NCI-H524 treated with DMSO at 0.1 percent for 48 hours (cell line): ENCODE measurements around the gene SLC25A26.
"Not testable (repeated sequence)": the region's sequence is repeated elsewhere in the genome, so short reads cannot be mapped to it uniquely, and the experiment has no call there.

ENCODE experiments used
- DNase-seq: peaks from one replicate; lab custom pipeline; 2025; lab: John Stamatoyannopoulos, UW

SLC25A26 gene

GRCh38 chr3:66269411-66269810 is 48.6 kb downstream of the SLC25A26 start:
- no peak for DNase-seq

DNA sequence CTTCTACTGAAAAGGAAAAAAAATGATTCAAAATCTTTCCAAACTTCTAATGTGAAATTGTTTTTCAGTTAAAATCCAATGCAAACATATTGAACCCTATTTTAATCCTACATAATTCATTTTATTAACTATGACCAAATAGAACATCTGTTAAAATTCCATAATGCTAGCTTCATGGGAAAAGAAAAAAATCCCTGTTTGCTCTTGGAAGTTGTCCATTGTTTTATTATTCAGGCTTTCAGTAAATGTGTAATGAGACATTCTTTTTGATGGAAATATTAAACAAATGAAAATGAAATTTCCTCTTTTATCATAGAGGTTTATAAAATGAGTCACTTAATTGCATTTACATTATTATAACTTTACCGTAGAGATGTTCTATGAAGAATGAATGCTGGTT is 49.5 kb downstream of the SLC25A26 start:
- no peak for DNase-seq

DNA sequence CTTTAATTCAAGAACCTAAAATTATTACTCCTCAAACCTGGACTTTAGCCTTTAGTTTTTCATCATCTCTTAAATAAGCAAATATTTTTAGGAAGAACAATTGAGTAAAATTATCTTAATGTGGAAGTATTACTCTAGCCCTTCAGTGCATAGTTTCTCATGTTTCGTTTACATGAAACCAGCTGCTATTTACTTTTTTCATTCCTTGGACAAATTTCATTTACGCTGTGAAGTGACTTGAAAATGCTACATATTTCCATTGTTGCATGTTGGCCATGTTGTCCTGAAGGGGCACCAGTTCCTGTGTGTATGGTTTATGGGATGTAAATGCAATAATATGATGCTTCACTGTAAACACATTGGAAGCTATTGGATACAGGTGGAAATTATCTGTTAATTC is 49.9 kb downstream of the SLC25A26 start:
- DNase-seq = no peak

DNA sequence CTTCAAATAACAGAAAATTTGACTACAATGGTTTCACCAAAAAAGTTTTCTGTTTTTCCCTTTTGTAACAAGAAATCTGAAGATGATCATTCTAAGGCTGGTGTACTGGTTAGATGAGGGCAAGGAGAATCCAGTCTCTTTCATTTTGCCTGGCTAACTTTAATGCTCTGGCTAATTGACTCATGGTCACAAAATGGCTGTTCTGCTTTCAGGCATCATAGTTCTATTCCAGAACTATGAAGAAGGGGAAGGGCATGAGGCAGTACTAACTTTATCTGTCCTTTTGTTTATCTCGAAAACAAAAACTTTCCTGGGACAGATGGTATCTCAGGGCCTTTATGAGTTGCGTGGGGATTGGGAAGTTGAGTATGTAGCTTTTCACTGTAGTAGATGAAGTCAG is 50.4 kb downstream of the SLC25A26 start:
- no peak for DNase-seq

- DNase-seq = no peak
These were observed 51.2 kb downstream of the SLC25A26 start for GRCh38 chr3:66272016-66272415.

GRCh38 chr3:66274837-66275236 is 54.0 kb downstream of the SLC25A26 start:
- not testable (repeated sequence) for DNase-seq

DNA sequence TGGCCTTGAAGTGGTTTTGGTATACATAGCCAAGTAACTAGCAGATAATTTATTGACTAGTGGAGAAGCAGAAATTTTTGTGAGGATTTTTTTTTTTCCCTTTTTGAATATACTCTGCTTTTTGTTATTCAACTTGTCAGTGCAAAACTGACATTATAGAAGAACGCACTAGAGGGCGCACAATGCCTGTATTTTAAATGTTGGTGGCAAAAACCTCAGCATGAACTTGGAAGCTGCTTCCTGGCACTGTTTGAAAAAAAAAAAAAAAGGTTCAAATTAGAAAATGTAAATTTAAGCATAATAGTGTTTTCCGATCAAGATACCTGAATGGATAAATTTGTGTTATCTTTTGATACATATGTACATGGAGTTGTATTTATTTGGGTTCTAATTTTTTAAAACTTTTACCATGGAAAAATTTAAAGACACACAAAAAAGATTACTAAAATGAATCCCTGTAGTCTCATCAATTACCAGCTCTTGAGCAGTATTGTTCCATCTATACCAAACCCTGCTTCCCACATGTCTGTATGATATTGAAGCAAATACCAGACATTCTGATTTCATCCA is 56.0 kb downstream of the SLC25A26 start:
- no peak for DNase-seq

- no peak for DNase-seq
These were observed 58.4 kb downstream of the SLC25A26 start for GRCh38 chr3:66279168-66279567.

DNA sequence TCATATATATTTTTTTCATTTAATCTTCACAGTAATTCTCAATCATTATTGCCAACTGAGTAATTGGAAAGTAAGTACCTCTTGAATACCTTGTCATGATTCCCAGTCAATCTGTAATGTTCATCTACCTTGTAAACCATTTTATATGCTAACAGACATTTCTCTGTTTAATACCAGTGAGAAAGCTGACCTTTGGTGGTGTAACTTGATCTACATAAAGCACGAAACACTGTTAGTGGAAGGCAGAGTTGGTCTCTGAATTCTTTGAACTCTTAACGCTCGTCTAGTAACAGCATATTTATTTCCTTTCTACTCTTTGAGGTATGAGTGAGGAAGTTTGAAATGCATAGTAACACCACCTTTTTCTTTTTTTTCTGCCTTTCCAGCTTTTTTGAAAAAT is 59.5 kb downstream of the SLC25A26 start:
- DNase-seq = no peak

DNA sequence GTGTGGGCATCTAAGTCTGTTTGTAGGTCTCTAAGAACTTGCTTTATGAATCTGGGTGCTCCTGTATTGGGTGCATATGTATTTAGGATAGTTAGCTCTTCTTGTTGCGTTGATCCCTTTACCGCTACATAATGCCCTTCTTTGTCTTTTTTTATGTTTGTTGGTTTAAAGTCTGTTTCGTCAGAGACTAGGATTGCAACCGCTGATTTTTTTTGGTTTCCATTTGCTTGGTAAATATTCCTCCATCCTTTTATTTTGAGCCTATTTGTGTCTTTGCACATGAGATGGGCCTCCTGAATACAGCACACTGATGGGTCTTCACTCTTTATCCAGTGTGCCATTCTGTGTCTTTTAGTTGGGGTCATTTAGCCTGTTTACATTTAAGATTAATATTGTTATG is 71.1 kb downstream of the SLC25A26 start:
- DNase-seq = not testable (repeated sequence)

DNA sequence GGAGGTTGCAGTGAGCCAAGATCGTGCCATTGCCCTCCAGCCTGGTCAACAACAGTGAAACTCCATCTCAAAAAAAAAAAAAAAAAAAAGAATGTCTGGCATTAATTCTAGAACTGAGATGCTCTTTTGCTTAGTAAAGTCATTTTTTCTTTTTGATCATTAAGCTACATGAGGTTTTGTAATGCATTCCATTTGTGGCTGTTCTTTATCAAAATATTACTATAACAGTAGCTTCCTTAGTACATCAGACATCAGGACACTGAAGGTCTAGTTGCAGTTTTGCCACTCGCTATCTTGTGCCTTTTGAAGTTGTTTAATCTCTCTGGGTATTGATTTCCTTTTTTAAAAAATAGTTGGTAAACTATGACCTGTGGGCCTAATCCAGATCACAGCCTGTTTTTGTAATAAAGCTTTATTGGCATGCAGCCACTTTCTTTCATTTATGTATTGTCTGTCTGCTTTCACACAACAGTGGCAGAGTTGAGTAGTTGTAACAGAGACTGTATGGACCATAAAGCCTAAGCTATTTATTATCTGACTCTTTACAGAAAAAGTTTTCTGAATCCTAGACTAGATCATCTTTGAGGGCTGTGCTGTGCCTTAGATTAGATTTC is 76.6 kb downstream of the SLC25A26 start:
- no peak for DNase-seq

- DNase-seq = no peak
These were observed 77.1 kb downstream of the SLC25A26 start for GRCh38 chr3:66297900-66298299.

DNA sequence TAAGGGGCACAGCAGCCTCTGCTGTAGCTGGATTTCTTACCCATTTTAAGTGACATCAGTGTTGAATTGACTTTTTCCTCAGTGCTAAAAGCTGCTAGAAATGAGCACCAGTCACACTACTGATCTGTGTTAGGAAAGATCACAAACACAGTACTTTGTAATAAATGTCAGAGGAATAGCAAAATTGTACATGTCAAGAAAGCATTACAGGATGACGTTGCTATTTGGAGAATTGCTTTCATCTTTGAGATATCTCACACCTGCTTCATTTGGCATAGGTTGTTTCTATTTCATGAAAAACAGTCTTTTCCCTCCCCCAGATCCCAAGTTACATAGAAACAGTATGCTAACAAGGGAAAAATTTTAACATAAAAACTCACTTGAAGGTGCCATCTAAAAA is 77.8 kb downstream of the SLC25A26 start:
- DNase-seq = no peak

DNA sequence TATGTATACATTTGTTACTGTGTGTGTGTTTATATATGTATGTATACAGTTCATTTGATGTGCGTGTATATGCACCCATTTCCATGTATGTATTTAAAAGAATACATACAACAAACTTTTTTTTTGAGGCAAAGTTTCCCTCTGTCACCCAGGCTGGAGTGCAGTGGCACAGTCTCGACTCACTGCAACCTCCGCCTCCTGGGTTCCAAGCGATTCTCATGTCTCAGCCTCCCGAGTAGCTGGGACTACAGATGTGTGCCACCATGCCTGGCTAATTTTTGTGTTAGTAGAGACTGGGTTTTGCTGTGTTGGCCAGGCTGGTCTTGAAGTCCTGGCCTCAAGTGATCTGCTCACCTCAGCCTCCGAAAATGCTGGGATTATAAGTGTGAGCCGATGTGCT is 78.3 kb downstream of the SLC25A26 start:
- DNase-seq = not testable (repeated sequence)

GRCh38 chr3:66299891-66300290 is 79.1 kb downstream of the SLC25A26 start:
- DNase-seq = no peak

DNA sequence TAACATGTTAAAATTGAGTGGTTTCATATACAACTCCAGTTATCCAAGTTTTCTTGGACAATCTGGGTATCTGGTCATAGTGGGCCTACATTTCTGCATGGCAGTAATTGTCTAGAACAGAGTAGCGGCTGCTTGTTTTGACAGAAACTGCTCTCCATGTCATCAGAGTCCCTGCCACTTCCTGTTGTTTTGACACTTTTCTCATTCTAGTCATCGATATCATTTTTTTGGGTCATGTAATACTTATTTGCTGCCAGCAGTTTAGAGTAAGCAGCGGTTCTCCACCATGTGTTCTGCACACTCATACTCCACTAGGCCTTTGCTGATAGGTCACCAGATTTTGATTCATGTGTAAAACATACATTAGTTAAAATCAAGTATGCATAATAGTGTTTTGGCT is 81.5 kb downstream of the SLC25A26 start:
- DNase-seq = no peak

DNA sequence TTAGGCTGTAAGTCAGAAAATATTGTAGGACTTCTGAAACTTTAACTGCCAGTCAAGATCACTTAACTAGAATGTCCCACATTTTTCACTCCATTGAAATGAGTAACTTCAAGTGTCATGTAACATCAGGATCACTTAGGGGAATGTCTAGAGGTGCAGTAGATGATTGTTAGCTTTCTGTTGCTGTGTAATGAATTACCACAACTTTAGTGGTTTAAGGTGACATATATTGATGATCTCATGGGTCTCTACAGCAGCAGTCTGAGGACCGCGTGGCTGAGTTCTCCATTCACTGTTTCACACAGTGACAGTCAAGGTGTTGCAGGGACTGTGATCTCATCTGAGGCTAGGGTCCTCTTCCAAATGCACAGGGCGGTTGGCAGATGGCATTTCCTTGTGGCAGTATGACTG is 82.7 kb downstream of the SLC25A26 start:
- DNase-seq = no peak

DNA sequence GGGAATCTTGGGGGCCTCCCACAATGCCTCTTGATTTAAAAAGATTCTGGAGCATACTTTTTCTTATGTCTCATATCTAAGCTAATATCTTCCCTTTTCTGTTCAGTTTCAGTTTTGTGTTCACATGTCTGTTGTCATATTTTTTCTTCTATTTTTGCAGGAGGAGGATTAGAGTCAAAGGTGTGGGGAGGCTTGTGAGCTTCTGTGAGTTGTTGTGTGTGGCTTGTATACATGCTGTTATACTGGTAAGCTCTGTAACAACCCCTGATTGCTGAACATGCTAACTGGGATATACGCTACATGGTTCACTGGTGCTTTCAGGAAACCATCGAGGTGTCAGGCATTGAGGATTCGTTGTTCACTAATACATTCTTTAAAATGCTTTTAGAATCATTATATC is 83.5 kb downstream of the SLC25A26 start:
- DNase-seq = no peak

- not testable (repeated sequence) for DNase-seq
These were observed 85.3 kb downstream of the SLC25A26 start for GRCh38 chr3:66306086-66306485.

DNA sequence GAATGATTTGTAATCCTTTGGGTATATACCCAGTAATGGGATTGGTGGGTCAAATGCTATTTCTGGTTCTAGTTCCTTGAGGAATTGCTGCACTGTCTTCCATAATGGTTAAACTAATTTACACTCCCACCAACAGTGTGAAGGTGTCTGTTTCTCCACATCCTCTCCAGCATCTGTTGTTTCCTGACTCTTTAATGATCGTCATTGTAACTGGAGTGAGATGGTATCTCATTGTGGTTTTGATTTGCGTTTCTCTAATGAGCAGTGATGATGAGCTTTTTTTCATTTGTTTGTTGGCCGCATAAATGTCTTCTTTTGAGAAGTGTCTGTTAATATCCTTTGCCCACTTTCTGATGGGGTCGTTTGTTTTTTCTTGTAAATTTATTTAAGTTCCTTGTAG is 86.2 kb downstream of the SLC25A26 start:
- DNase-seq = not testable (repeated sequence)

DNA sequence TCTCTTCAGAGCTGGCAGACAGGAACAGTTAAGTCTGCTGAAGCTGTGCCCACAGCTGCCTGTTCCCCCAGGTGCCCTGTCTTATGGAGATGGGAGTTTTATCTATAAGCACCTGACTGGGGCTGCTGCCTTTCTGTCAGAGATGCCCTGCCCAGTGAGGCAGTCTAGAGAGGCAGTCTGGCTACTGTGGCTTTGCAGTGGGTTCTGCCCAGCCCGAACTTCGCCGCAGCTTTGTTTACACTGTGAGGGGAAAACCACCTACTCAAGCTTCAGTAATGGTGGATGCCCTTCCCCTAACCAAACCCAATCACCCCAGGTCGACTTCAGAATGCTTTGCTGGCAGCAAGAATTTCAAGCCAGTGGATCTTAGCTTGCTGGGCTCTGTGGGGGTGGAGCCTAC is 91.2 kb downstream of the SLC25A26 start:
- DNase-seq = no peak

GRCh38 chr3:66314455-66314854 is 93.7 kb downstream of the SLC25A26 start:
- no peak for DNase-seq

DNA sequence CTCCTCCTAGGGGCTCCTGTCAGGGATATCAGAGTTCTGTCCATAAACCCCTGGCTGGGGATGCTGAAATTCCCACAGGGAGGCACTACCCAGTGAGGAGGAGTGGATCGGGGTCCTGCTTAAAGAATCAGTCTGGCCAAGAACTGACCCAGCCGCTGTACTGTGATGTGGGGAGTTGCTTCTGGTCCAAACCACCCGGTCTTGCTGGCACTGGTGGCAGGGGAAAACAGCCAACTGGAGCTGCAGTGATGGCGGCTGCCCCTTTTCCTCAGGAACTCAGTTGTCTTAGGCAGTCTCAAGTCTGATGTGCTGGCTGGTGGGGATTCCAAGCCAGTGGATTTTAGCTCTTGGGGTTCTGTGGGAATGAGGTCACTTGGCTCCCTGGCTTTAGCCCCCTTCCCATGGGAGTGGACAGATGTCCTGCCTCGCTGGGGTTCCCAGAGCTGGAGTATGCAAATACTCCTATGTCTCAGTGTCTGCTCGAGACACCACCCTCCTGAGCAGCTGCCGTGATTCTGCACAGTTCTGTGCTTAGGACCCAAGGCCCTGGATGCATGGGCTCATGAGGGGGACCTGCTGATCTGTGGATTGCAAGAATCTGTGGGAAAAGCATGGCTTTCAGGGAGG is 97.1 kb downstream of the SLC25A26 start:
- DNase-seq = no peak

DNA sequence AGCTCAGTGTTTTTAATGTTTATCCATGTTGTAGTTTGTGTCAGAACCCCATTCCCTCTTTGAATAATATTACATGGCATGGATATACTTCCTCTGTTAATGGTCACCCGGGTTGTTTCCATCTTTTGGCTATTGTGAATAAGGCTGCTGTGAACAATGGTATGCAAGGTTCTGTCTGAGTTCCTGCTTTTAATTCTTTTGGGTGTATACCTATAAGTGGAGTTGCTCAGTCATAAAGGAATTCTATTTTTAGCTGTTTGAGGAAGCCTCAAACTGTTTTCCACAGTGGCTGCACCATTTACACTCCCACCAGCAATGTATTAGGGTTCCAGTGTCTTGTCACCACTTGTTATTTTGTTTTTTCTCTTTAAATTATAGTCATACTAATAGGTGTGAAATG is 99.6 kb downstream of the SLC25A26 start:
- DNase-seq = no peak
